Activated T-helper 1 cell treated with anti-CD3 and anti-CD28 coated beads, Interleukin-2, amount 50 U/mL, for 16 hours (primary cell): Measurements from ENCODE around the gene ASIC3.
"Not testable (repeated sequence)": the region's sequence is repeated elsewhere in the genome, so short reads cannot be mapped to it uniquely, and the experiment has no call there.

Source experiments
- DNase-seq, 2 donors: peaks; one replicate each; pipeline ENCODE4 v3.0.0-alpha.2; 2020; ENCODE audit warnings: low read depth in 1 of 2, low spot score in 1 of 2

ASIC3 gene

GRCh38 chr7:151047976-151048815, at the start of gene ASIC3:
Gene ASIC3 (plus strand): TSS chr7:151048531. CDS start chr7:151048886, 355 bp downstream.
- no peak for DNase-seq

DNA sequence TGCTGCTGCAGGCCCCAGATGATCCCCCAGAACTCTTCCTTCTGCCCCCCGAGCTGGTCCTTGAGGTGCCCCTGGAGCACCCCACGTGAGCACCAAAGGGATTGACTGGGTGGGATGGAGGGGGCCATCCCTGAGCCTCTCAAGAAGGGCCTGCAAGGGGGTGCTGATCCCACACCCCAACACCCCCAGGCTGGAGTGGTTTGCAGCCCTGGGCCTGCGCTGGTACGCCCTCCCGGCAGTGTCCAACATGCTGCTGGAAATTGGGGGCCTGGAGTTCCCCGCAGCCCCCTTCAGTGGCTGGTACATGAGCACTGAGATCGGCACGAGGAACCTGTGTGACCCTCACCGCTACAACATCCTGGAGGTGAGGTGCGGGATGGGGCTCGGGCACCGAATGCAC, 49.3 kb upstream of the ASIC3 start:
- DNase-seq, result no peak

GRCh38 chr7:150999497-151000230, 48.7 kb upstream of the ASIC3 start:
- DNase-seq, result no peak

- DNase-seq, result no peak
These were observed 47.3 kb upstream of the ASIC3 start for GRCh38 chr7:151000897-151001495.

- DNase-seq, result no peak
These were observed 46.8 kb upstream of the ASIC3 start for GRCh38 chr7:151001546-151001945.

DNA sequence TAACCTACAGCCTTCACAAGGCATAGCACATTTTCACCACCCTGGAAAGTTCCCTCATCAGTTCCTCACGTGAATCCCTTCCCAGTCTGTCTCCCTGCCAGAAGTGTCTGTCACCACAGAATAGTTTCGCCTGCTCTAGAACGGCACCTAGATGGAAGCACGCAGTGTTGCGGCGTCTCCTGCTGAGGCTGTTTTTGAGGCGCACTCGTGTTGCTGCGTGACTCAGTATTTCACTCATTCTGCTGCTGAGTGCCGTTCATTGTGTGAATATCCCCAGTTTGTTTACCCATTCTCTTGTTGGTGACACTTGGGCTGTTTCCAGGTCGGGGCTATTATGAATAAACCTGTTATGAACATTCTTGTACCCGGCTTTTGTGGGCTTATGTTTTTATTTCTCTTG, 44.8 kb upstream of the ASIC3 start:
- no peak for DNase-seq

DNA sequence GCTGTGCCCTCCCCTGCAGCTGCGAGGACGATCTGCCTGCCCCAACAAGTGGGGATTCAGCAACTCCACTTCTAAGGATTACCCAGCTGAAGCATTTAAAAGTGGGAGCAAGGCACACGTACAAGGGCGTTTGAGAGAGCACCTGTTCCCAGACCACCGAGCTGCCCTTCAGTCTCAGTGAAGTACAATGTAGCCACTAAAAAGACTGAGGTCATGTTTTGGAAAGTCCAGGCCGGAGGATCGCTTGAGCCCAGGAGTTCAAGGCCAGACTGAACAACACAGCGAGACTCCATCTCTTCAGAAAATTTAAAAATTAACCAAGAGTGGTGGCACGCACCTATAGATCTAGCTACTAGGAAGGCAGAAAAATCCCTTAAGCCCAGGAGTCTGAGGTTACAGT, 42.8 kb upstream of the ASIC3 start:
- DNase-seq, result no peak

DNA sequence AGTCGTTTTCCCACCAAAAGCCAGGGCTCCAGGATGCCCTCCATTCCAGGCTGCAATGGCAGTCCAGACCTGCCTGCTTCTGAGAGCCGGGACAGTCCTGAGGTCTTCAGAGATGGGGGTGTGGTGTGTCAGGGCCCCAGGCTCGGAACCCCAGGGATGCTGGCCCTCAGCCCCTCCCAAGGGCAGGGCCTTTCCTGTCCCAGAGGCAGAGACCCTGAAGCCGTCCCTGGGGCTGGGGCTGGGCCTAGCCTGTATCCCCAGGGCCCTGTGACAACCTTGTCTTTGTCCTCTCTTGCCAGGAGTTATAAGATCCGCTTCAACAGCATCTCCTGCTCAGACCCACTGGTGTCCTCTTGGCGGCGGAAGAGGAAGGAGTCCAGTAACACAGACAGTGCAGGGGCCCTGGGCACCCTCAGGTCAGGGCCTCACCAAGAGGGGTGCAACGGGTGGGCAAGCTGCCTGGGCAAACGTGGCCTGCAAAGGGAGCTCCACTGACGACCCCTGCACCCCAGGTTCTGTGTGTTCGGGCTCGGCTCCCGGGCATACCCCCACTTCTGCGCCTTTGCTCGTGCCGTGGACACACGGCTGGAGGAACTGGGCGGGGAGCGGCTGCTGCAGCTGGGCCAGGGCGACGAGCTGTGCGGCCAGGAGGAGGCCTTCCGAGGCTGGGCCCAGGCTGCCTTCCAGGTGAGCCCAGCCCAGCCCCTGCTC, 41.6 kb upstream of the ASIC3 start:
- no peak for DNase-seq

DNA sequence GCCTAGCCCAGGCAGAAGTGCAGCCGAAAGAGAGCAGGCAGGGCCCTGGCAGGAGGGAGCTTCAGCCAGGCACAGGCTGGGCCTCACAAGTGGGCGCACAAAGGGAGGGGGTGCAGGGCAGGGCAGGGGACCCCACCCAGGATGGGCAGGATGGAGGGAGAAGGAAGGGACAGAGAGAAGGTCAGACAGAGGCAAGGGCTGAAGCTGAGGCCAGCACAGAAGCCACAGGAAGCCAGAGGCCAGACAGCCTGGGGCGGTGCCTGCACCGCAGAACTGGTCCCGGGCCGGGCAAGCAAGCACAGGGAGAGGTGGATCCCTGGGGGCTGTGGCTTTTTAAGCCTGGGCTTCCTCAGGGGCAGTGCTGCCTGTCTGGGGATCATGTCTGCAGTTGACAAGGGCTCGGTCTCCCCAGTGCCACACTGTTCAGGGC, 40.8 kb upstream of the ASIC3 start:
- no peak for DNase-seq

- DNase-seq, result no peak
These were observed 40.2 kb upstream of the ASIC3 start for GRCh38 chr7:151008143-151008510.

GRCh38 chr7:151008511-151009323, 39.6 kb upstream of the ASIC3 start:
- DNase-seq, result peak; percentile 64 to 77

DNA sequence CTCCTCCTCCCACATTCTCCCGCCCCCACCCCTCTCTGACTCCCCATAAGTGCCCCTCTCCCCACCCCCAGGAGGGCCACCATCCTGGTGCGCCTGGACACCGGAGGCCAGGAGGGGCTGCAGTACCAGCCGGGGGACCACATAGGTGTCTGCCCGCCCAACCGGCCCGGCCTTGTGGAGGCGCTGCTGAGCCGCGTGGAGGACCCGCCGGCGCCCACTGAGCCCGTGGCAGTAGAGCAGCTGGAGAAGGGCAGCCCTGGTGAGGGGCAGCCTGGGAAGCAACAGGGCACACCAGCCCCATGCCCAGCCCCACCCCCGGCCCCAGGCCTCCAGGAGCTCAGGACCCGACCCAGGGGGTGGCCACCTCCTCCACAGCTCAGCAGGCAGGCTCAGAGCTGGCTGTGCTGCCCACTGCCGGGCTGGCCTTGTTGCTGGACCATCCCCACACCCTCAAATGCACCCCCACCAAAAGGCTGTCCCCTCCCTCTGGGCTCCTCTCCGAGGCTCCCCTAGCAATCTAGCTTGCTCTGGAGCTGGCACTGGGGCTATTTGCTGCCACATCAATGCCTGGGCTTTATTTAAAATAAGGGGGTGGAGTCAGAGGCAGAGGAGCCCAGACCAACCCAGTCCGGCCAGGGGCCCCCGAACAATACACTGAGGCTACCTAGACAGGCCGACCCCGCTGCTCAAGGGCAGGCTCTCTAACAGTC, 38.8 kb upstream of the ASIC3 start:
- DNase-seq, result no peak

DNA sequence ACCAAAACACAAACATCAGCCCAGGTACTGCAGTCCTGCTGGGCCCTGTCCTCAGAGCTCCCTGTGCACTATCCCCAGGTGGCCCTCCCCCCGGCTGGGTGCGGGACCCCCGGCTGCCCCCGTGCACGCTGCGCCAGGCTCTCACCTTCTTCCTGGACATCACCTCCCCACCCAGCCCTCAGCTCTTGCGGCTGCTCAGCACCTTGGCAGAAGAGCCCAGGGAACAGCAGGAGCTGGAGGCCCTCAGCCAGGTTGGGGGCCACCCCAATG, 38.4 kb upstream of the ASIC3 start:
- DNase-seq, result no peak

DNA sequence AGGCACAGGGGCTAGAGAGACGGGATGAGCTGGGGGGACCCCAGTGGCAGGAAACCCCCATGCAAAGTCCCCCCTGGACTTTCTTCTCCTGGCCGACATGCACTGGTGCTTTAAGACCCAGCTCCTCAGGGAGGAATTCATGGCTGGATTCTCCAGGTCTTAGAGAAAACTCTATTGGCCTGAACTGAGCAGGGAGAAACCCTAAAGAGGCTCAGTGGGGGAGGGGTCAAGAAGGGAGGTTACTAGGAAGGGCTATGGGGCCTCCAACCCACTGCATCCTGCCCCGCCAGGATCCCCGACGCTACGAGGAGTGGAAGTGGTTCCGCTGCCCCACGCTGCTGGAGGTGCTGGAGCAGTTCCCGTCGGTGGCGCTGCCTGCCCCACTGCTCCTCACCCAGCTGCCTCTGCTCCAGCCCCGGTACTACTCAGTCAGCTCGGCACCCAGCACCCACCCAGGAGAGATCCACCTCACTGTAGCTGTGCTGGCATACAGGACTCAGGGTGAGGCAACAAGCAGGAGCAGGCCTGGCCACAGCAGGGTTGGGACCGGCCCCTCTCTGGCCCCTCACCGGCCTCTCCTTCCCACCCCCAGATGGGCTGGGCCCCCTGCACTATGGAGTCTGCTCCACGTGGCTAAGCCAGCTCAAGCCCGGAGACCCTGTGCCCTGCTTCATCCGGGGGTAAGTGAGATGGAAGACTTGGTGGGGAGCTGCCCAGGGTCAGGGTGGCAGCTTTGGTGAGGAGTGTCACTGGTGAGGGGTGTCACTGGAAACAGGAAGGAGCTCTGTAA, 37.8 kb upstream of the ASIC3 start:
- no peak for DNase-seq

GRCh38 chr7:151011097-151011409, 37.3 kb upstream of the ASIC3 start:
- DNase-seq, result no peak

GRCh38 chr7:151011616-151012015, 36.7 kb upstream of the ASIC3 start:
- not testable (repeated sequence) for DNase-seq

GRCh38 chr7:151012031-151012692, 36.2 kb upstream of the ASIC3 start:
- DNase-seq, result no peak

GRCh38 chr7:151012911-151013347, 35.4 kb upstream of the ASIC3 start:
- DNase-seq, result no peak

DNA sequence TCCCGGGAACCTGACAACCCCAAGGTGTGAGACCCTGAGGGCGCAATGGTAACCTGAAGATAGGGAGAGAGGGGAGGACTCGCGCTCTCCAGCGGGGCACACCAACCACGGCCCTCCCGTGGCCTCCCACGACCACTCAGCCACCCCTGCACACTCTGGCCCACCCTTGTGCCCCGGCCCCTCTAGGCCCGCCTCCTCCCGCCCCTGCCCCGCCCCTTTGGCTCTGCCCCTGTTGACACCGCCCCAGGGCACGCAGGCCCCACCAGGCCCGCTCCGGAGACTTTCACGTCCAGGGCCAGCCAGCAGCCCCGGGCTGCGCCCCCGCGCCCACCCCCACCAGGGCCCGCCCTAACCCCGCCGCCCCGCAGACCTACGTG, 35.0 kb upstream of the ASIC3 start:
- no peak for DNase-seq
